ENCODE results near the gene OR2L13. TPM values are rescaled to one million over a fixed set of nuclear protein-coding genes. Genes with fewer than 3 reads are reported as not detected.

The OR2L13 gene, protein sequence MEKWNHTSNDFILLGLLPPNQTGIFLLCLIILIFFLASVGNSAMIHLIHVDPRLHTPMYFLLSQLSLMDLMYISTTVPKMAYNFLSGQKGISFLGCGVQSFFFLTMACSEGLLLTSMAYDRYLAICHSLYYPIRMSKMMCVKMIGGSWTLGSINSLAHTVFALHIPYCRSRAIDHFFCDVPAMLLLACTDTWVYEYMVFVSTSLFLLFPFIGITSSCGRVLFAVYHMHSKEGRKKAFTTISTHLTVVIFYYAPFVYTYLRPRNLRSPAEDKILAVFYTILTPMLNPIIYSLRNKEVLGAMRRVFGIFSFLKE
- not detected for total RNA-seq

DNA sequence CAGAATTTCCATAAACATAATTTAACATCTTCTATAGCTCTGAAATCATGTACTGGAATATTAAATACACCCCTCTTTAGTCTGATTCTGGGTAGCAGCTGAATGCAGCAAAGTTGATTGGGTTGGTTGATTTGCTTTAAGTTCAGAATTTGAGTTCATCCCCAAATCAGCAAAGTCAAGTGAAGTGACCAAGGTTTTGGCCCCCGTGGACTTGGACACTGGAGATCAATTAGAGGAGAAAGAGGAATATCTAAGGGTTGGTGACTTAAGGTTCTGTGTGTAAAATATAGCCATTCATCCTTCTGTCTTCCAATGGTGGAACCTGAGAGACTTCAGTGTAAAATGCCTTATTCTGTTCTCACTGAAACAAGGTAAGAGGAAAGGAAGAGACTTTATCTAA lies at the start of gene OR2L13:
TSS of gene OR2L13 (plus strand) at position 301 of the 400 bp plus-strand sequence. CDS start 4,192 bp downstream, outside the sequence.
- Histone ChIP-seq H3K27ac (no peak within 1 kb of the TSS), H3K4me1 (no peaks in the 10 kb centered on the region), H3K27me3 (no peaks in the 10 kb centered on the region), H3K4me3 (no peak within 1 kb of the TSS), H3K9me3 (no peaks in the 10 kb centered on the region), H3K36me3 (no peaks in the 10 kb centered on the region)
- no peak for TF ChIP-seq EP300 (IDR thresholded peaks at IDR 0.05; ENCODE audit: low read depth)
- no peak for TF ChIP-seq POLR2AphosphoS5 (IDR thresholded peaks at IDR 0.05)
- no peak for TF ChIP-seq CTCF (IDR thresholded peaks at IDR 0.05)
- TF ChIP-seq POLR2A (IDR thresholded peaks at IDR 0.05): no peak
- in situ Hi-C loops (cut with MboI; ENCODE audit: low pct_ligation_motif_present in 1 of 4, low pct_unique_long_range_greater_than_20kb in 1 of 4, low sequenced_read_pairs in 3 of 4) (no loop called here), intact Hi-C loops (cut with DNase I; ENCODE audit: low total_unique reads) (no loop called here)
- no peak for DNase-seq
- 47 to 71% methylated on average over 1 of the region's 1 CpG for WGBS, 2 donors (ENCODE audit: low coverage in 1 of 2)

DNA sequence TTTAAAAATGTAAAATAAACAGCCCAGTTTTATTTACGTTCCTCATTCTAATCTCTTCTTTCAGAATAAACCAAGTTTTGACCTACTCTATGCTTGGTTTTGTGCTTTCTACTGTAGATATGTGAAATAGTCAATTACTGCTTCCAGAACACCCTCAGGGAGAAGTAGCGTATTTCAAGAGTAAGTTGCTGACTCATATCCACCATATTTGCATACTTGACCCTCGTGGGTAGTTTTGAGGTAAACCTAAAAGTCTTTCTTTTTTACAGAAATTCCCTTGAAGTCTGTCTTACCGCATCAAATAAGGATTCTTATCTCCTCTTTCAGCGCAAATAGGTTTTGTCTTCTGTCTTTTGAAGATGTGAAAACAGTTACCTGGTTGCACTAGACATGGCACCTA lies 49.8 kb upstream of the OR2L13 start:
- no peak for DNase-seq
- no peaks in the 10 kb centered on the region for H3K36me3 ChIP-seq
- H3K27me3 ChIP-seq: no peaks in the 10 kb centered on the region
- 69 to 72% methylated on average over 5 of the region's 5 CpGs for WGBS, 2 donors (ENCODE audit: low coverage in 1 of 2)
- H3K9me3 ChIP-seq: peaks cover 0 to 4% of the 10 kb centered on the region in 2 donors
- H3K27ac ChIP-seq: no peak overlapping the region
- in situ Hi-C loops (cut with MboI; ENCODE audit: low pct_ligation_motif_present in 1 of 4, low pct_unique_long_range_greater_than_20kb in 1 of 4, low sequenced_read_pairs in 3 of 4) (no loop called here), intact Hi-C loops (cut with DNase I; ENCODE audit: low total_unique reads) (no loop called here)
- TF ChIP-seq EP300 (IDR thresholded peaks at IDR 0.05; ENCODE audit: low read depth) (no peak), POLR2A (IDR thresholded peaks at IDR 0.05) (no peak), POLR2AphosphoS5 (IDR thresholded peaks at IDR 0.05) (no peak), CTCF (IDR thresholded peaks at IDR 0.05) (no peak)
- H3K4me3 ChIP-seq: no peak overlapping the region
- H3K4me1 ChIP-seq: no peaks in the 10 kb centered on the region

DNA sequence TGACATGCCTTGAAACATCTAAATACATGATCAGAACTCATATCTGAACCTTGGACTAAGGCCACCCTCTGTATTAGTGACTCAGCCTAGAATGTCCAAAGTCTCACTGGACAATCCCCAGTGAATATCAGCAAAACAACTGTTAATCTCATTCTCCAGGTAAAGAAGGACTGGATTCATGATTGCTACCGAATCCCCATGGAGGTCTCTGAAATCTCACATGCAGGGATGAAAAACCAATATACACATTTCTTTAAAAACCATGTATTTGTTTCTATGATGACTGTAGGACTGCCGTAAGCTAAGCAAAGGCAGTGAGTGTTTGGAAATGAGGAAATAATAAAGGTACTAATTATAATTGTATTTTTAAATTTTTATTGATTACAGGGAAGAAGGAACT lies 48.4 kb upstream of the OR2L13 start, which contains the start of gene OR2L3:
TSS of gene OR2L3 (plus strand) at position 301 of the 400 bp plus-strand sequence. CDS start 13,846 bp downstream, outside the sequence.
- DNase-seq: no peak
- Histone ChIP-seq H3K36me3 (no peaks in the 10 kb centered on the region), H3K27ac (no peak within 1 kb of the TSS), H3K9me3 (peaks cover 0 to 4% of the 10 kb centered on the region in 2 donors), H3K4me1 (no peaks in the 10 kb centered on the region), H3K4me3 (no peak within 1 kb of the TSS), H3K27me3 (no peaks in the 10 kb centered on the region)
- in situ Hi-C loops (cut with MboI; ENCODE audit: low pct_ligation_motif_present in 1 of 4, low pct_unique_long_range_greater_than_20kb in 1 of 4, low sequenced_read_pairs in 3 of 4): no loop called here
- intact Hi-C loops (cut with DNase I; ENCODE audit: low total_unique reads): no loop called here
- 75 to 76% methylated on average over 2 of the region's 2 CpGs for WGBS, 2 donors (ENCODE audit: low coverage in 1 of 2)
- no peak for TF ChIP-seq POLR2AphosphoS5 (IDR thresholded peaks at IDR 0.05)
- TF ChIP-seq CTCF (IDR thresholded peaks at IDR 0.05): no peak
- no peak for TF ChIP-seq EP300 (IDR thresholded peaks at IDR 0.05; ENCODE audit: low read depth)
- no peak for TF ChIP-seq POLR2A (IDR thresholded peaks at IDR 0.05)

DNA sequence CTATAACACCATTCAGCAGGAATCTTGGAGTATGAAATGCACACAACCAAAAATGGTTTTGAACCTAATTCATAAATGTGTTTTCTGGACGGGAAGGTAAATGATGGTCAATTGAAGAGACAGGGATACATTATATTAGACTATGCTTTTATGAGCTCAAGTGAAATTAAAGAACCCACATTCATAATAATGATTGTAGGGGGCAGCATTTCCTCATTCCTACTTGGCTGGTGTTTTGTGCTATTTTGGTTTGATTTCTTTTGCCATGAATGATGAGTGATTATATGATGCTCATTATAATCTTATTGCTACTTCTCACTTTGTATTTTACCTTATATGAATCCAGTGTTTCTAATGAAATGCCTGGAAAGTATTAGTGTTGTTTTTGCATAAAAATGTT lies 48.0 kb upstream of the OR2L13 start:
- H3K4me3 ChIP-seq: no peak overlapping the region
- no peaks in the 10 kb centered on the region for H3K4me1 ChIP-seq
- H3K9me3 ChIP-seq: peaks cover 0 to 4% of the 10 kb centered on the region in 2 donors
- H3K36me3 ChIP-seq: no peaks in the 10 kb centered on the region
- no peaks in the 10 kb centered on the region for H3K27me3 ChIP-seq
- TF ChIP-seq EP300 (IDR thresholded peaks at IDR 0.05; ENCODE audit: low read depth): no peak
- TF ChIP-seq POLR2A (IDR thresholded peaks at IDR 0.05): no peak
- TF ChIP-seq CTCF (IDR thresholded peaks at IDR 0.05): no peak
- TF ChIP-seq POLR2AphosphoS5 (IDR thresholded peaks at IDR 0.05): no peak
- WGBS, 2 donors (ENCODE audit: low coverage in 1 of 2): 47 to 63% methylated on average over 1 of the region's 1 CpG
- H3K27ac ChIP-seq: no peak overlapping the region
- intact Hi-C loops (cut with DNase I; ENCODE audit: low total_unique reads): no loop called here
- in situ Hi-C loops (cut with MboI; ENCODE audit: low pct_ligation_motif_present in 1 of 4, low pct_unique_long_range_greater_than_20kb in 1 of 4, low sequenced_read_pairs in 3 of 4): no loop called here
- DNase-seq: no peak
